ENCODE results near the gene EMC9. TPM values are rescaled to one million over a fixed set of nuclear protein-coding genes. Genes with fewer than 3 reads are reported as not detected.

Gene EMC9
- total and polyA plus RNA-seq, 10 of the 15 experiments (the other 5 are each of a cell fraction or from before 2014, with no cell fraction given) = 15.3 to 60.5 (median 30.3) TPM

GRCh38 chr14:24177041-24177825 lies 35.8 kb upstream of the EMC9 start:
- TF ChIP-seq POLR2AphosphoS5 (IDR thresholded peaks at IDR 0.05; ENCODE audit: low read length) = peak; percentile 14; the same call in 1 of the 2 replicates
- TF ChIP-seq HDAC2 (IDR thresholded peaks at IDR 0.05) = no peak
- no peak for TF ChIP-seq ZBED1 (IDR thresholded peaks at IDR 0.05; ENCODE audit: borderline replicate concordance)
- no peak overlapping the region for H2AFZ ChIP-seq (ENCODE audit: control insufficient read depth, low read depth, low read length)
- ATAC-seq (no peak), DNase-seq (ENCODE audit: low read depth, low spot score) (no peak), FAIRE-seq (no peak)
- CTCF ChIA-PET = interaction anchor here (1.1 kb wide), 1 partner anchor 16 kb away, joined by 3 read pairs; the partner anchor contains the start of gene IRF9
- H4K20me1 ChIP-seq (ENCODE audit: control insufficient read depth, insufficient read depth) = no peaks in the 10 kb centered on the region
- intact Hi-C loops (cut with micrococcal nuclease; ENCODE audit: unreplicated experiment) (no loop called here), in situ Hi-C loops (cut with MboI) (no loop called here)
- H3K4me2 ChIP-seq (ENCODE audit: control insufficient read depth, insufficient read depth) = no peak overlapping the region
- BruUV-seq (replicated peaks) = no TSS peak
- peaks cover 12 to 33% of the 10 kb centered on the region in 2 experiments; a peak in 3 of 4 replicates for H3K36me3 ChIP-seq (ENCODE audit: control insufficient read depth in 2 of 2, insufficient read depth in 2 of 2, low read length in 1 of 2)
- no peaks in the 10 kb centered on the region for H3K4me1 ChIP-seq (ENCODE audit: control insufficient read depth, insufficient read depth, low read length)
- H3K27me3 ChIP-seq (replicated peaks in 1 of 2; ENCODE audit: control insufficient read depth in 2 of 2, insufficient read depth in 2 of 2, low read length in 1 of 2) = no peaks in the 10 kb centered on the region
- POLR2A ChIA-PET = interaction anchor here (1.1 to 1.3 kb wide), 2 partner anchors 17 to 67 kb away, joined by 3 to 4 read pairs; partner anchors contain the start of gene IRF9
- H3K4me3 ChIP-seq = no peak overlapping the region
- H3K9ac ChIP-seq (ENCODE audit: control insufficient read depth, insufficient read depth, low read length) = no peak overlapping the region
- H3K79me2 ChIP-seq (ENCODE audit: control insufficient read depth, insufficient read depth, low read length) = peaks cover 4% of the 10 kb centered on the region
- H3K27ac ChIP-seq (ENCODE audit: control insufficient read depth, insufficient read depth) = no peak overlapping the region
- SMC1A ChIA-PET (ENCODE audit: uncharacterized antibody, unreplicated experiment) = interaction anchor here (1.0 kb wide), 1 partner anchor 16 kb away, joined by 3 read pairs; the partner anchor contains the start of gene IRF9
- H3K9me3 ChIP-seq (replicated peaks; ENCODE audit: control insufficient read depth, insufficient read depth, low read length) = no peaks in the 10 kb centered on the region
- WGBS (ENCODE audit: insufficient coverage, insufficient replicate concordance, low lambda C conversion rate, missing lambda C conversion rate) = 87% methylated on average over 12 of the region's 12 CpGs
- RAD21 ChIA-PET (ENCODE audit: unreplicated experiment) = no interaction called here

GRCh38 chr14:24176599-24176998 lies 35.2 kb upstream of the EMC9 start:
- Histone ChIP-seq H3K4me1 (ENCODE audit: control insufficient read depth, insufficient read depth, low read length) (no peaks in the 10 kb centered on the region), H3K4me3 (no peak overlapping the region), H3K4me2 (ENCODE audit: control insufficient read depth, insufficient read depth) (no peak overlapping the region), H2AFZ (ENCODE audit: control insufficient read depth, low read depth, low read length) (no peak overlapping the region), H3K9ac (ENCODE audit: control insufficient read depth, insufficient read depth, low read length) (no peak overlapping the region), H4K20me1 (ENCODE audit: control insufficient read depth, insufficient read depth) (no peaks in the 10 kb centered on the region), H3K27ac (ENCODE audit: control insufficient read depth, insufficient read depth) (no peak overlapping the region), H3K9me3 (replicated peaks; ENCODE audit: control insufficient read depth, insufficient read depth, low read length) (no peaks in the 10 kb centered on the region), H3K36me3 (ENCODE audit: control insufficient read depth in 2 of 2, insufficient read depth in 2 of 2, low read length in 1 of 2) (peaks cover 11 to 27% of the 10 kb centered on the region in 2 experiments; a peak in 3 of 4 replicates), H3K79me2 (ENCODE audit: control insufficient read depth, insufficient read depth, low read length) (peaks cover 6% of the 10 kb centered on the region), H3K27me3 (replicated peaks in 1 of 2; ENCODE audit: control insufficient read depth in 2 of 2, insufficient read depth in 2 of 2, low read length in 1 of 2) (no peaks in the 10 kb centered on the region)
- CTCF ChIA-PET = no interaction called here
- SMC1A ChIA-PET (ENCODE audit: uncharacterized antibody, unreplicated experiment) = interaction anchor here (1.0 kb wide), 1 partner anchor 15 kb away, joined by 3 read pairs; the partner anchor contains the start of gene IRF9
- POLR2A ChIA-PET = interaction anchor here (1.3 kb wide), 1 partner anchor 16 kb away, joined by 4 read pairs; the partner anchor contains the start of gene IRF9
- FAIRE-seq (no peak), DNase-seq (ENCODE audit: low read depth, low spot score) (no peak), ATAC-seq (no peak)
- 88% methylated on average over 5 of the region's 5 CpGs for WGBS (ENCODE audit: insufficient coverage, insufficient replicate concordance, low lambda C conversion rate, missing lambda C conversion rate)
- intact Hi-C loops (cut with micrococcal nuclease; ENCODE audit: unreplicated experiment) = no loop called here
- RAD21 ChIA-PET (ENCODE audit: unreplicated experiment) = no interaction called here
- TF ChIP-seq EZH2 (IDR thresholded peaks at IDR 0.05; ENCODE audit: borderline replicate concordance, control insufficient read depth, low read depth, low read length) (no peak), POLR2AphosphoS5 (IDR thresholded peaks at IDR 0.05; ENCODE audit: low read length) (no peak), ZBED1 (IDR thresholded peaks at IDR 0.05; ENCODE audit: borderline replicate concordance) (no peak)
- in situ Hi-C loops (cut with MboI) = no loop called here
- BruUV-seq (replicated peaks) = no TSS peak
